SK-N-MC (cell line): ENCODE results near the gene CBS.
"Not testable (repeated sequence)": the region's sequence is repeated elsewhere in the genome, so short reads cannot be mapped to it uniquely, and the experiment has no call there.

Source experiments
- FOXP2 ChIP-seq: optimal IDR thresholded peaks from 2 replicates; pipeline ENCODE3; 2011; ENCODE audit warnings: mild to moderate bottlenecking, moderate library complexity; ENCODE audit not compliant: insufficient read depth; ENCODE audit errors: extremely low read length, control extremely low read depth
- POLR2AphosphoS5 ChIP-seq: IDR thresholded peaks from 2 replicates; pipeline ENCODE4 v1.6.1; 2012; ENCODE audit warnings: mild to moderate bottlenecking, low read depth, low read length, borderline replicate concordance

DNA sequence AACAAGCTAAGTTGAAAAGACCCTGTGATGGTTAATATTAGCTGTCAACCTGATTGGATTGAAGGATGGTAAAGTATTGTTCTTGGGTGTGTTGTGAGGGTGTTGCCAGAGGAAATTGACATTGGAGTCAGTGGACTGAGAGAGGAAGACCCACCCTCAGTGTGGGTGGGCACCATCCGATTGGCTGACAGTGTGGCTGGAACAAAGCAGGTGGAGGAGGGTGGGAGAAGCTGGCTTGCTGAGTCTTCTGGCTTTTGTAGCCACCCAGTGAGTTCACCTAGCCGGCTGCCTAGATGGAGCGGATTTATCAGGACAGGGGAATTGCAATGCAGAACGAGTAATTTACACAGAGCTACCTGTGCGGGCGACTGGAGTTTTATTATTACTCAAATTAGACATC, 38.8 kb upstream of the CBS start:
- TF ChIP-seq POLR2AphosphoS5, FOXP2: not testable (repeated sequence)
